GM23338 (cell line): Measurements from ENCODE around the gene TRA2B. TPM values are rescaled to one million over a fixed set of nuclear protein-coding genes. Genes with fewer than 3 reads are reported as not detected.
A peak's percentile ranks its signal among the peaks of the same experiment; 100 is the strongest.
"Not testable (repeated sequence)": the region's sequence is repeated elsewhere in the genome, so short reads cannot be mapped to it uniquely, and the experiment has no call there.

Experiments used
- ATAC-seq: fragments of 200-7000 bp; cut with Tn5 transposase; 3 replicates; pipeline ENCODE4 v1.9.1; 2020
- DNase-seq: peaks from one replicate; pipeline ENCODE4 v3.0.0-alpha.2; 2015; ENCODE audit warnings: low spot score
- H2AFZ ChIP-seq: fragments of 200-600 bp; sonication (generic); 2 replicates; pipeline ENCODE4 v1.8.0; 2016; ENCODE audit warnings: antibody characterized with exemption, mild to moderate bottlenecking, moderate library complexity
- H3F3A ChIP-seq: fragments of 200-600 bp; sonication (generic); replicated peaks from 2 replicates; pipeline ENCODE4 v1.8.0; 2017; ENCODE audit warnings: antibody characterized with exemption, mixed run types, low read depth
- H3K27ac ChIP-seq: fragments of 200-600 bp; sonication (generic); 2 replicates; pipeline ENCODE4 v1.6.1; 2016; ENCODE audit warnings: low read depth
- H3K27me3 ChIP-seq: fragments of 200-600 bp; sonication (generic); 2 replicates; pipeline ENCODE4 v1.8.0; 2016; ENCODE audit warnings: mild to moderate bottlenecking, mixed run types, moderate library complexity; ENCODE audit not compliant: insufficient read depth
- H3K36me3 ChIP-seq: fragments of 200-600 bp; sonication (generic); 2 replicates; pipeline ENCODE4 v1.8.0; 2016; ENCODE audit warnings: mild to moderate bottlenecking; ENCODE audit not compliant: insufficient read depth
- H3K4me1 ChIP-seq: fragments of 200-600 bp; sonication (generic); 2 replicates; pipeline ENCODE4 v1.8.0; 2016; ENCODE audit warnings: mild to moderate bottlenecking, moderate library complexity; ENCODE audit not compliant: insufficient read depth
- H3K4me2 ChIP-seq: fragments of 200-600 bp; sonication (generic); 2 replicates; pipeline ENCODE4 v1.7.1; 2017; ENCODE audit warnings: mixed run types
- H3K4me3 ChIP-seq: fragments of 200-600 bp; sonication (generic); 2 replicates; pipeline ENCODE4 v1.6.1; 2016; ENCODE audit warnings: mixed run types
- H3K79me2 ChIP-seq: fragments of 200-600 bp; sonication (generic); replicated peaks from 2 replicates; pipeline ENCODE4 v1.8.0; 2017; ENCODE audit warnings: mild to moderate bottlenecking; ENCODE audit not compliant: insufficient read depth
- H3K9me2 ChIP-seq: fragments of 200-600 bp; sonication (generic); 2 replicates; pipeline ENCODE4 v1.8.0; 2017; ENCODE audit not compliant: insufficient read depth
- H4K20me1 ChIP-seq: fragments of 200-600 bp; sonication (generic); replicated peaks from 2 replicates; pipeline ENCODE4 v1.8.0; 2017; ENCODE audit warnings: mild to moderate bottlenecking; ENCODE audit not compliant: insufficient read depth
- H3K27ac Mint-ChIP-seq: 2 replicates; pipeline ENCODE4 v1.8.0; 2020; ENCODE audit warnings: inconsistent platforms, mild to moderate bottlenecking, moderate library complexity, mixed read lengths
- H3K27me3 Mint-ChIP-seq: 3 replicates; pipeline ENCODE4 v1.8.0; 2022; ENCODE audit warnings: low read depth, mild to moderate bottlenecking, moderate library complexity, mixed read lengths, inconsistent platforms; ENCODE audit not compliant: insufficient read depth, poor library complexity
- H3K36me3 Mint-ChIP-seq: 3 replicates; pipeline ENCODE4 v1.8.0; 2021; ENCODE audit warnings: low read depth, mild to moderate bottlenecking, inconsistent platforms, moderate library complexity, mixed read lengths
- H3K4me1 Mint-ChIP-seq: 3 replicates; pipeline ENCODE4 v1.8.0; 2020; ENCODE audit warnings: mild to moderate bottlenecking, inconsistent platforms, mixed read lengths
- H3K4me3 Mint-ChIP-seq: 3 replicates; pipeline ENCODE4 v1.8.0; 2021; ENCODE audit warnings: moderate library complexity, mild to moderate bottlenecking, inconsistent platforms, mixed read lengths
- H3K9me3 Mint-ChIP-seq: 3 replicates; pipeline ENCODE4 v1.8.0; 2020; ENCODE audit warnings: moderate library complexity, mild to moderate bottlenecking, inconsistent platforms, mixed read lengths
- POLR2AphosphoS5 ChIP-seq: IDR thresholded peaks from 2 replicates; pipeline ENCODE4 v1.6.1; 2016; ENCODE audit warnings: antibody characterized with exemption, low read depth
- ZNF114 ChIP-seq: fragments of 250-450 bp; sonication (Bioruptor Pico); IDR thresholded peaks from 2 replicates; pipeline ENCODE4 v1.5.0; 2020; ENCODE audit warnings: mild to moderate bottlenecking, moderate library complexity
- ZNF462 ChIP-seq: fragments of 250-450 bp; sonication (Bioruptor Pico); IDR thresholded peaks from 2 replicates; pipeline ENCODE4 v1.5.0; 2020; ENCODE audit warnings: mild to moderate bottlenecking, moderate library complexity
- polyA plus RNA-seq: library from polyadenylated mRNA; unstranded; fragments of >200 nt; fragmentation: Nextera tagmentation; extraction: Ambion mirVana; gene quantifications from 2 replicates; pipeline ENCODE4 v1.2.1, GENCODE V29; 2016
- total RNA-seq: library from RNA; depleted of rRNA; stranded (reverse); fragments of >200 nt; shearing (Covaris generic); gene quantifications from 2 replicates; pipeline ENCODE4 v1.2.3, GENCODE V29; 2014

TRA2B gene
- total and polyA plus RNA-seq, 2 experiments from 2014 or later: 360 to 602 TPM

GRCh38 chr3:185912512-185912911 is 25.3 kb downstream of the TRA2B start (continued):
- TF ChIP-seq ZNF462 (CRISPR knock-in tag) (no peak), ZNF114 (CRISPR knock-in tag) (no peak), POLR2AphosphoS5 (no peak)

- H3K27me3 ChIP-seq, DNase-seq, H3K4me1 ChIP-seq, H3K27ac Mint-ChIP-seq, H3K9me3 Mint-ChIP-seq, H2AFZ ChIP-seq, H3K4me3 Mint-ChIP-seq, H3K4me2 ChIP-seq, H3K36me3 ChIP-seq, H3K9me2 ChIP-seq, H3K79me2 ChIP-seq, H3K4me1 Mint-ChIP-seq, H3K4me3 ChIP-seq: not testable (repeated sequence)
- H3F3A ChIP-seq: peaks cover 27% of the 10 kb centered on the region; the same call in 1 of the 2 replicates
- H4K20me1 ChIP-seq: 0 out of 2 replicates have a peak, but pooled peaks cover 11% of the 10 kb centered on the region
- ATAC-seq: peak; percentile 15
- 0 out of 2 replicates have a peak overlapping the region, but pooled peaks have one; percentile 59 for H3K27ac ChIP-seq
- Mint-ChIP-seq H3K27me3 (peaks cover 30% of the 10 kb centered on the region), H3K36me3 (peaks cover 27% of the 10 kb centered on the region)
Observed at GRCh38 chr3:185911076-185911448, 26.8 kb downstream of the TRA2B start.

- not testable (repeated sequence) for H3K79me2 ChIP-seq, H3K4me2 ChIP-seq, H3K36me3 ChIP-seq, H3K4me1 Mint-ChIP-seq, H3K9me2 ChIP-seq, H3K9me3 Mint-ChIP-seq, H4K20me1 ChIP-seq, H3K27ac ChIP-seq, H2AFZ ChIP-seq, DNase-seq, H3K27ac Mint-ChIP-seq, H3K4me1 ChIP-seq, H3K27me3 ChIP-seq, H3K4me3 Mint-ChIP-seq, H3K4me3 ChIP-seq
- ATAC-seq: peak; percentile 4; the same call in 2 of the 3 replicates
- H3K36me3 Mint-ChIP-seq: peaks cover 22% of the 10 kb centered on the region
- H3F3A ChIP-seq: peaks cover 24% of the 10 kb centered on the region; the same call in 1 of the 2 replicates
- H3K27me3 Mint-ChIP-seq: peaks cover 30% of the 10 kb centered on the region
Observed at GRCh38 chr3:185910322-185911075, 27.3 kb downstream of the TRA2B start.

- H3K27ac ChIP-seq, H3K4me2 ChIP-seq, H2AFZ ChIP-seq, H3K9me2 ChIP-seq, H3K4me1 Mint-ChIP-seq, H3K4me3 ChIP-seq, H3K4me3 Mint-ChIP-seq, H3K79me2 ChIP-seq, H3K27me3 ChIP-seq, H3K9me3 Mint-ChIP-seq, H3K27ac Mint-ChIP-seq, H3K4me1 ChIP-seq, DNase-seq, ATAC-seq, H4K20me1 ChIP-seq, H3K36me3 ChIP-seq: not testable (repeated sequence)
- peaks cover 30% of the 10 kb centered on the region for H3K27me3 Mint-ChIP-seq
- peaks cover 18% of the 10 kb centered on the region; the same call in 1 of the 2 replicates for H3F3A ChIP-seq
- H3K36me3 Mint-ChIP-seq: peaks cover 16% of the 10 kb centered on the region
Observed at GRCh38 chr3:185909913-185910312, 27.9 kb downstream of the TRA2B start.
